HG02943 (cell line): ENCODE results near the gene PBLD.

Source experiments
- ATAC-seq: cut with Tn5 transposase; IDR thresholded peaks from one replicate; pipeline ENCODE4 v1.9.1; 2021; ENCODE audit warnings: mild to moderate bottlenecking, low read depth, moderate library complexity; ENCODE audit not compliant: unreplicated experiment

The PBLD gene

DNA sequence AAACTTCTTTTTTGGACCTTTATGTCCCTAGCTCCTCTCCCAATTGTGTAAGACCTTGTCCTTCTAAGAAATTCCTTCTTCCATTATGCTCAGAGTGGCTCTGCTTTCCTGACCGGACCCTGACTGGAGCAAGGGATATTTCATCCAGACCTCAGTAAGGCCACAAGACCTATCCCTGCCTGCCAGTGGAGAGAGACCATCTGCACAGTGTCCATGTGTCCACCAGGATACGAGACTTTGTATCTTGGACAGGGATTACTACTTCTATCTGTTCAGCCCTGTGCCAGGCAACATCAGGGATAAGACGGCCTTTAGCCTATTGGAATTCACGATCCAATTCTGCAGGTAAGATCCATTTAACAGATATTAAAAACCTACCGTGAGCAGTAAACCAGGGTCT is 93.7 kb downstream of the PBLD start:
- ATAC-seq: no peak

DNA sequence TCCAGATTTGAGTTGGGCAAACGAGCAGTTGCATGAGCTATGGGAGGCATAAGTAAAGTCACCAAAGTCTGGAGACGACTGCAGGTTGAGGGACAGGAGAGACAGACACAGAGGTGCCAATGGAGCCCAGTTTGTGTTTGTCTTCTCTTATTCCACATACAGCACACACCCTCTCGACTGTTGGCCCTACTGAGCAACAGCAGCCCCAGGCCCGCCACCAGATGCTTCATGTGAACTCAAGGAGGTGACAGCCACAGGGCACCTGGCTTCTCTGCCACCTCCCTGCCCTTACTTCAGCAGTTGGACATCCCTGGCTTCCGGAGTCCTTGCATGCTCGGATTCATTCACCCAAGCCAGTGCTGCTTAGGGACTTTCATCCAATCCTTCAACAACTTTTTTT is 94.4 kb downstream of the PBLD start:
- no peak for ATAC-seq

DNA sequence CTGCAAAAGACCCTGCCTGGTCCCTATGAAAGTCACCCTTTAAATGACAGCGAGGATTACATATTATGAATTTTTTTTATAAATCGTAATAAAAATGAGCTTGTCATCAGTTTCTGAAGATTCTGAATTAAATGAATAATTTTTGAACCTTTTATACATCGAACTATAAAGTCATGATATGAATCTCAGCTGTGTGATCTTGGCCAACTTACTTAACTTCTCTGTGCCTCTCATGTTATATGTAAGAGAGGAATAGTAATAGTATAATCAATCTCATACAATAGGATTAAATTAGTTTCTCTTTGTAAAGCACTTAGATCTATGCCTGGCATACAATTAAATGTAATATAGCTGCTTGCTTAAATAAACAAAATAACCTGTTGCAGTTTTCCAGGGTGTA is 95.6 kb downstream of the PBLD start:
- no peak for ATAC-seq

DNA sequence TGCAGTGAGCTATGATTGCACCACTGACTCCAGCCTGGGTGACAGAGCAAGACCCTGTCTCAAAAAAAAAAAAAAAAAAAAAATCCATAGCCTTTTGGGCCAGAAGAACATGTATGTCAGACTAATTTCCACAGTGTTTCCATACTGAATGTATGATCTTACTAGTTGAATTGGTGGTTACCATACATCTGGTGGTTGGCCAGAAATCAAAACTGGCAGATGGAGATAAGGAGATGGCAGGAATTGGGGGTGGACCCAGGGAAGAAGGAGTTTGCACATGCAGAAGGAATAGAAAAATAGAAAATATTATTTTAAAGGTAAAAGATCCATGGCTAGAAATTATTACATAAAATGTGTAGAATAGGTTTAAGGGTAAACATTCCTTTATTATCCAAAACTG is 97.1 kb downstream of the PBLD start:
- ATAC-seq: no peak

DNA sequence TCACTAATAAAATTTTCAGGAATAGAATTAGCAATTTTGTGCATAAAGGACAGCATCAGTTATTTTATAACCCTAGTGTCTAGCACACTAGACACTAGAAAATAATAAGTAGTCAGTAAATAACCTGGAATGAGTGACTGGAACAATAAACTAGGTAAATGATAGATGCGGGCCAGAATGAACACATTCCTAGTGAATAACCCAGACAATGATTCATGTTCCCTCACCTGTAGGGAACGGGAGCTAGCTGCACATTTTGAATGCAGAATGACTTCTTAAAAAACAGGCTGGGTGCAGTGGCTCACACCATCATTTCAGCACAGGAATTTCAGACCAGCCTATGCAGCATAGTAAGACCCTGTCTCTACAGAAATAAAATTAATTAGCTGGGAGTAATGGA is 97.6 kb downstream of the PBLD start:
- no peak for ATAC-seq

DNA sequence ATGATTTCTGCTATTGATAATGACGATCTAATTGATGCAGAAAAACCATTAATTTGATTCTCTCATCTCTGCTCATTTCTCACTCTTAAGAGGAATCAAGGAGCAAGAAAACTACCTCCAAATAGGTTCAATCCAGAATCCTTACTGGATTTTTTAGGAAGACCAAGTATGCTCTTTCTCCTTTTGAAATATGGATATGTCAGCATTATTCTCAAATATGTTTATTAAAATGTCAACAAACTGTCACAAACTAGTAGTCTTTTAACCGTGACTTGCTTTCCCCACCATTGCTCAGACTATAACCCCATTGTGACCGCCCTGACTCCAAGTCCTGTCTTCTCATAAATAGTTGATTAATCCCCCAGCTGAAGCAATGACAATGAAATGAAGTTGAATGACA is 99.7 kb downstream of the PBLD start:
- no peak for ATAC-seq
